SK-N-SH treated with all-trans-retinoic acid at 6 μM for 48 hours (cell line): ENCODE measurements around the gene DPP6.

ENCODE experiments used
- ZNF8 ChIP-seq: fragments of 450-650 bp; formaldehyde crosslinking; IDR thresholded peaks from 2 replicates; pipeline ENCODE4 v1.5.0; 2020; ENCODE audit warnings: mild to moderate bottlenecking, moderate library complexity
- TF ChIP-seq, protein P1 (sequence below): fragments of 250-450 bp; sonication (Bioruptor Pico); IDR thresholded peaks from 2 replicates; pipeline ENCODE4 v1.8.0; 2020; ENCODE audit warnings: mild to moderate bottlenecking, moderate library complexity, borderline replicate concordance

DNA sequence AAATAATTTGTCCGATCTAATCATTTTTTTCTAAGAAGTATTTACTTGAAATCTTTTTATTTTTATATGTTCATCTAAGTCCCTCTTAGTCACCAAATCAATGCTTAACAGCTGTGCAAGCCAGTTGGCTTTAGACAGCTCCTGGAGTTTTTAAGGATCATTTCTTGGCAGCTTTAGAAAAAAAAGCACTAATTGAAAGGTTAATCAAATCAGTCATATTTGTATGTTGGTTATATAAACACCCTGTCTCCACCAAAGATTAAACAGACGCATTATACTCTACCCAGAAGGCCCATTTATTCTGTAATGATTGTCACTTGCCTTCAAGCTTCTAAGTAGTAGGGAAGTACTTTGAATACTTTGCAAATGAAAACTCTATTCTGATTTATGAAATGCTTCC is 890.5 kb downstream of the DPP6 start:
- TF ChIP-seq ZNF8 (CRISPR knock-in tag), result no peak
- TF ChIP-seq, protein P1, sequence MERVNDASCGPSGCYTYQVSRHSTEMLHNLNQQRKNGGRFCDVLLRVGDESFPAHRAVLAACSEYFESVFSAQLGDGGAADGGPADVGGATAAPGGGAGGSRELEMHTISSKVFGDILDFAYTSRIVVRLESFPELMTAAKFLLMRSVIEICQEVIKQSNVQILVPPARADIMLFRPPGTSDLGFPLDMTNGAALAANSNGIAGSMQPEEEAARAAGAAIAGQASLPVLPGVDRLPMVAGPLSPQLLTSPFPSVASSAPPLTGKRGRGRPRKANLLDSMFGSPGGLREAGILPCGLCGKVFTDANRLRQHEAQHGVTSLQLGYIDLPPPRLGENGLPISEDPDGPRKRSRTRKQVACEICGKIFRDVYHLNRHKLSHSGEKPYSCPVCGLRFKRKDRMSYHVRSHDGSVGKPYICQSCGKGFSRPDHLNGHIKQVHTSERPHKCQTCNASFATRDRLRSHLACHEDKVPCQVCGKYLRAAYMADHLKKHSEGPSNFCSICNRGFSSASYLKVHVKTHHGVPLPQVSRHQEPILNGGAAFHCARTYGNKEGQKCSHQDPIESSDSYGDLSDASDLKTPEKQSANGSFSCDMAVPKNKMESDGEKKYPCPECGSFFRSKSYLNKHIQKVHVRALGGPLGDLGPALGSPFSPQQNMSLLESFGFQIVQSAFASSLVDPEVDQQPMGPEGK, result no peak
